Tibial artery (tissue), 4 donors: ENCODE results near the gene TRAPPC11.

ENCODE experiments used
- DNase-seq, 2 donors: peaks; one replicate each; pipeline ENCODE4 v3.0.0-alpha.2; 2019
- H3K27ac ChIP-seq, 2 donors: fragments of 200-600 bp; sonication (generic) in 1 of 2; 1 replicate in 1 of 2; 2 replicates in 1 of 2; pipeline ENCODE4 v1.5.1; 2018 to 2019; ENCODE audit warnings: mild to moderate bottlenecking in 1 of 2
- H3K27me3 ChIP-seq, 2 donors: fragments of 200-600 bp; sonication (generic) in 1 of 2; one replicate each; pipeline versions ENCODE4 v1.5.1 to v1.6.0; 2016 to 2019
- H3K36me3 ChIP-seq, 3 donors: fragments of 200-600 bp; sonication (generic) in 2 of 3; one replicate each; pipeline ENCODE4 v1.5.1; 2016 to 2019; ENCODE audit warnings: mild to moderate bottlenecking in 2 of 3
- H3K4me1 ChIP-seq, 4 donors: fragments of 200-600 bp; sonication (generic) in 2 of 4; 1 replicate in 3 of 4; 2 replicates in 1 of 4; pipeline ENCODE4 v1.5.1; 2016 to 2019
- H3K4me3 ChIP-seq, 2 donors: fragments of 200-600 bp; sonication (generic) in 1 of 2; 1 replicate in 1 of 2; 2 replicates in 1 of 2; pipeline ENCODE4 v1.5.1; 2018 to 2019; ENCODE audit warnings: mild to moderate bottlenecking in 2 of 2
- H3K9me3 ChIP-seq, 3 donors: fragments of 200-600 bp; sonication (generic) in 1 of 3; one replicate each; pipeline ENCODE4 v1.5.1; 2016 to 2019
- CTCF ChIP-seq, 2 experiments: fragments of 200-600 bp in 1 of 2; fragments of 450-650 bp in 1 of 2; IDR thresholded peaks; one replicate each; pipeline ENCODE4 v1.5.1; 2017 to 2019; ENCODE audit warnings: antibody characterized with exemption in 2 of 2, mild to moderate bottlenecking in 1 of 2, moderate library complexity in 1 of 2
- intact Hi-C: fragments of 100-400 bp; cut with DNase I; formaldehyde crosslinking; loops from one replicate; pipeline ENCODE4 v1.15.0; 2023; ENCODE audit warnings: low total_unique reads

Gene TRAPPC11

GRCh38 chr4:183645326-183645725, 13.8 kb upstream of the TRAPPC11 start:
- Histone ChIP-seq H3K4me3 (no peak overlapping the region), H3K27ac (no peak overlapping the region), H3K27me3 (no peaks in the 10 kb centered on the region), H3K36me3 (peaks cover 64 to 66% (median 66%) of the 10 kb centered on the region in 3 donors), H3K4me1 (no peaks in the 10 kb centered on the region), H3K9me3 (no peaks in the 10 kb centered on the region)
- intact Hi-C loops: no loop called here
- TF ChIP-seq CTCF (IDR thresholded peaks at IDR 0.05): no peak
- no peak for DNase-seq

- H3K9me3 ChIP-seq: no peaks in the 10 kb centered on the region
- no peak for DNase-seq
- peaks cover 13 to 22% (median 14%) of the 10 kb centered on the region in 3 donors for H3K36me3 ChIP-seq
- peaks cover 0 to 36% (median 21%) of the 10 kb centered on the region in 4 donors for H3K4me1 ChIP-seq
- intact Hi-C loops: loop anchor here (10.0 kb wide), 2 partner anchors 183 to 213 kb away; partner anchors contain the start of gene CDKN2AIP
- peak overlapping the region in 1 of 2 donors; percentile 90 for H3K27ac ChIP-seq
- peak overlapping the region; percentile 70 to 82 for H3K4me3 ChIP-seq
- H3K27me3 ChIP-seq: no peaks in the 10 kb centered on the region
- TF ChIP-seq CTCF (IDR thresholded peaks at IDR 0.05): no peak
These were observed 1.5 kb upstream of the TRAPPC11 start for GRCh38 chr4:183657564-183657963.

- intact Hi-C loops: loop anchor here (2.0 to 10.0 kb wide), 3 partner anchors 154 to 214 kb away; partner anchors contain the start of genes CDKN2AIP and ING2
- peaks cover 0 to 36% (median 21%) of the 10 kb centered on the region in 4 donors for H3K4me1 ChIP-seq
- no peaks in the 10 kb centered on the region for H3K27me3 ChIP-seq
- H3K36me3 ChIP-seq: peaks cover 6 to 14% (median 7%) of the 10 kb centered on the region in 3 donors
- peak overlapping the region; percentile 70 to 82 for H3K4me3 ChIP-seq
- TF ChIP-seq CTCF (IDR thresholded peaks at IDR 0.05): no peak
- peak overlapping the region; percentile 90 to 92 for H3K27ac ChIP-seq
- no peaks in the 10 kb centered on the region for H3K9me3 ChIP-seq
- peak in 1 of 2 donors; percentile 68 for DNase-seq
These were observed 598 bp upstream of the TRAPPC11 start for GRCh38 chr4:183658362-183659028.

- Histone ChIP-seq H3K36me3 (peaks cover 0 to 14% (median 0%) of the 10 kb centered on the region in 3 donors), H3K27me3 (no peaks in the 10 kb centered on the region), H3K27ac (peak overlapping the region; percentile 90 to 92), H3K9me3 (no peaks in the 10 kb centered on the region), H3K4me1 (peaks cover 0 to 36% (median 21%) of the 10 kb centered on the region in 4 donors), H3K4me3 (peak overlapping the region; percentile 70 to 82)
- no peak for TF ChIP-seq CTCF (IDR thresholded peaks at IDR 0.05)
- intact Hi-C loops: loop anchor here (2.0 to 10.0 kb wide), 3 partner anchors 155 to 215 kb away; partner anchors contain the start of genes CDKN2AIP and ING2
- DNase-seq: no peak
These were observed 764 bp downstream of the TRAPPC11 start for GRCh38 chr4:183659872-183660242.

- Histone ChIP-seq H3K9me3 (no peaks in the 10 kb centered on the region), H3K4me1 (peaks cover 0 to 10% (median 2%) of the 10 kb centered on the region in 4 donors), H3K36me3 (peaks cover 42 to 69% (median 54%) of the 10 kb centered on the region in 3 donors), H3K27ac (no peak overlapping the region), H3K27me3 (no peaks in the 10 kb centered on the region), H3K4me3 (no peak overlapping the region)
- intact Hi-C loops: no loop called here
- DNase-seq: no peak
- TF ChIP-seq CTCF (IDR thresholded peaks at IDR 0.05): no peak
These were observed 7.0 kb downstream of the TRAPPC11 start for GRCh38 chr4:183666088-183666487.
